ENCODE measurements around the gene CBX6.

The CBX6 gene

GRCh38 chr22:38834991-38835390 is 37.0 kb downstream of the CBX6 start:
- DNase-seq: no peak

GRCh38 chr22:38834215-38834953 is 37.6 kb downstream of the CBX6 start:
- DNase-seq: no peak

DNA sequence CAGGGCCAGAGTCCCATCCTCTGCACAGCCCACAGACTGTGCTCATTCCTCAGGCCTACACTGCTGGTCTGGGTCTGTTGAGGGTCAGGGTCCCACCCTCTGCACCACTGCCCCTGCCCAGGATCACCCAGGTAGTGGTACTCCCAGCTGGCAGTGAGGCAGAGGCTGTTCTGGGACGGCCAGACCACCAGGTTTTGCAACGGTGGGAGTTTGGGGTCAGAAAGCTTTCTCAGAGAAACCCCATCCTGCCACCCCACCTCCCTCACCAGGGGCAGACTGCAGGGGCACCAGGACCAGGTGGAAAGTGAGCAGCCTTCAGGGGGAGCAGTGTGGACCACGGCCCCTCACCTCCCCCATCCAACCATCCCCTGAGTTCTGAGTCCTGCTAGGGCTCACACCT is 39.0 kb downstream of the CBX6 start:
- no peak for DNase-seq

GRCh38 chr22:38832005-38832978 is 39.7 kb downstream of the CBX6 start:
- no peak for DNase-seq

DNA sequence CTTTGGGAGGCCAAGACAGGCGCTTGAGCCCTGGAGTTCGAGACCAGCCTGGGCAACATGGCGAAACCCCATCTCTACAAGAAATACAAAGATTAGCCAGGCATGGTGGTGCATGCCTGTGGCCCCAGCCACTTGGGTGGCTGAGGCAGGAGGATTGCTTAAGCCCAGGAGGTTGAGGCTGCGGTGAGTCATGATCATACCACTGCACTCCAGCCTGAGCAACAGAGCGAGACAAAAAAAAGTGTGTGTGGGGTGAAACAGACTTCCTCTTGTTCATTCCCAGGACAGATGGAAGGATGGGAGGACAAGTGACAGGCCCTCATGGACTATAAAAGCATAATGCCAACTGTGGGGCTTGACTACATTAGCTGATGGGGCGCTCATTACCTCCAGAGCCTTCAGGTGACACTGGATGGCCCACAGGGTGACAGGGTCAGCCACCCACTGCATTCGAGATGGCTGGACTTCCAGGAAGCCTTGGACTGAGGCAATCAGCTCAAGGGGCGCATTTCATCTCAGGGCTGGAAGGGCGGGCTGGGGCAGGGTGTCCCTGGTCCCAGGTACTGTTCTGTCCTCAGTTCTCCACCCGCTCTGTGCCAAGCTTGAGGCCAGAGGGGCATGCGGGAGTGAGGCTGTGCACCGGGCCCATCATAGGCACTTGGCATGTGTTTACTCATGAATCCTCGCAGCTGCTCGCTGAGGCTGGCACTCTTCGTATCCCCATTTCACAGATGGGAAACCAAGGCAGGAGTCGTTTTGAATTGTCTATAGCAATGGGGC is 40.7 kb downstream of the CBX6 start:
- DNase-seq: no peak

DNA sequence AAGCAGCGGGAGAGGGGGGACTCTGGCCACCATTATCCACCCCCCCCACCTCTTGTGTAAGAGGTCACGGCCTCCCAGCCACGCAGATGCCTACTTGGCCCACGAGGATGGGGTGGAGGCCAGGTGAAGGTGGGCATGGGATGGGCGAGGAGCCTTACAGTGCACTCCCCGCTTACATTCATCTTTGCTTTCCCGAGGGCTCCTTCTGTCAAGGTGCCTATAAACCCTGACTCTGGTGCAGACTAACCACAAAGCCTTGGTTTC is 41.2 kb downstream of the CBX6 start:
- DNase-seq: no peak

- DNase-seq: no peak
These were observed 41.8 kb downstream of the CBX6 start for GRCh38 chr22:38830026-38830844.

GRCh38 chr22:38829485-38829884 is 42.5 kb downstream of the CBX6 start:
- DNase-seq: no peak

GRCh38 chr22:38828616-38829205 is 43.3 kb downstream of the CBX6 start:
- DNase-seq: no peak

DNA sequence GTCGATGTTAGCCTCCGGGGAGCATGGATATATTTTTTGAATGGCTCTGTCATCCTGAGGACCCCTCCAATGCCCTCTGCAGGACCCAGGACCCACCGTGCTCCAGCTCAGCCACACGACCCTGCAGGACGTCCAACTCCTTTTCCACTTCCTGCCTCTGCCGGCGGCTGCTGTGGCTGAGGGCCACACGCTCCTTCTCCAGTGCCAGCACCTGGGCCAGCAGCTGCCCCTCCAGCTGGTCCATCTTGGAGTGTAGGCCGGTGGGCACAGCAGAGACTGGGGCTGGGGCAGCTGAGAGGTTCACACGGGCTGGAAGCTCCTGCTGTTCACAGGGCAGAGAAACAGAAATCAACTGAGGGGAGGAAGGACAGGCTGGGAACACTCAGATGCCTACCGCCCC is 43.8 kb downstream of the CBX6 start:
- no peak for DNase-seq

- DNase-seq: no peak
These were observed 44.5 kb downstream of the CBX6 start for GRCh38 chr22:38827510-38827909.

GRCh38 chr22:38826801-38827200 is 45.2 kb downstream of the CBX6 start:
- DNase-seq: no peak

DNA sequence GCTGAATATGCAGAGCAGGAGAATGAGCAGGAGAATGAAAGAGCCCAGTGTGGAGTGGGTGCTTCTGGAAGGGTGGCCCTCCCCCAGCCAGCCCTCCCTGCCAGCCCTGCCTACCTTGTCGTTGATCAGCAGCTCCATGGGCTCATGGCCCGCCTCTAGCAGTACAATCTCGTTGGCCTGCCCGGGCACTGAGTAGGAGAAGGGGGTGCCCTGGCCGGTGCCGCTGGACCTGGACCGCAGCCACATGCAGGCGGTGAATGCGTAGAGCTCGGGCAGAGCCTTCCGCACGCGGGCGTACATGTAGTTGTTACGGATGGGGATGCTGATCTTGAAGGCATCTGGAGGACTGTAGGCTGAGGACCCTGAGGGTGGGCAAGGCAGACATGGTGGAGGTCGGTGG is 45.6 kb downstream of the CBX6 start:
- no peak for DNase-seq

- DNase-seq: no peak
These were observed 47.4 kb downstream of the CBX6 start for GRCh38 chr22:38824585-38824984.

- no peak for DNase-seq
These were observed 48.4 kb downstream of the CBX6 start for GRCh38 chr22:38823637-38824036.

GRCh38 chr22:38823076-38823475 is 48.9 kb downstream of the CBX6 start:
- DNase-seq: no peak

DNA sequence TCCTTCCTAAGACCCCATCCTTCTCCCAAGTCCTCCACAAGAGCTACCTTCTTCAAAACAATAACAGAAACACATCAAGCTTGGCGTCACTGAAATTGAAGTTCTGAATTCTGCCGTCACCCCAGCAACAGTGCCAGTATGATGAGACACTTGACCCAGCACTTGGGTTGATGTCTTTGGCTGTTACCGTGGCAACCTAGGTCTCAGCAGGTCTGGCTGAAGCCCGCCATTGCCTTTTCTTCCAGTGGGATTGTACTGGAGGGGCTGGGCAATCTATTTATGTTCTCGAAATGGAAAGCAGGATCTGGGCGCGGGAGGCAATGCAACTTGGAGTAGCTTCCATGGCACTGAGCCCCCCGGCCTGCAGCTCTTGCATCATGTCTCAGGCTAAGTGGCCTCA is 52.0 kb downstream of the CBX6 start:
- no peak for DNase-seq

- no peak for DNase-seq
These were observed 52.6 kb downstream of the CBX6 start for GRCh38 chr22:38819387-38819940.

DNA sequence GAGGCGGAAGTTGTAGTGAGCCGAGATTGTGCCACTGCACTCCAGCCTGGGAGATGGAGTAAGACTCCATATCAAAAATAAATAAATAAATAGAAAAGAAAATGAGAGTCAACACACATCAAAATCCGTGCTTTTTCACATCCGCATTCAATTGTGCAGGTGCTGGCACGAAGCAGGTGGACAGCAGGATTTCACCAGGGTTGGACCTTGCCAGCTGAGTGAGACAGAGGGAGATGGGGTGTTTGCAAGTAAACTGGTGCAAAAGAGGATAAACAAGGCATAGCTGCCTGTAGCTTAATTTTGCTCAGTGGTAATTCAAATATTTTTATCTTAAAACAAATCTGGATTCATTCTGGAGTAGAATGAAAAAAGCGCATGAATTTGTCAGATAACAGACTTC is 54.8 kb downstream of the CBX6 start:
- DNase-seq: no peak

DNA sequence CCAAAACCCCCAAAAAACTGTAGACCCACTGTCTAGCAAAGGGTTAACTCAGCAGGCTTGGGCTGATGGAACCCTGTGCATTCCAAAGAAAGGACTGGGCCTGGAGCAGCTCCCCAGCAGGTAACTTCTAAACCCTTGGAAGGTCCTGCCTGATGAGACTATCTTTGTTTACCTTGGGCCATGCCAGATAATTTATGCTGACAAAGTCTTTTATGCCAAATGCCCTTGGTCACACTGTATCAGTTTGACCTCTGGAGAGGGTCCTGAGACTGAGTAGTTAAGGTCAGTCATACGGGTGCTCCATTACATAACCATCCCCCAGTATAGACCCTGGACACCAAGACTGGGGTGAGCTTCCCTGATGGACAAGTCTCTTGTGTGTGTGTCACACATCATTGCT is 56.2 kb downstream of the CBX6 start:
- DNase-seq: no peak
